Neural crest cell (in vitro differentiated cells): ENCODE measurements around the gene ATF3. TPM values are rescaled to one million over a fixed set of nuclear protein-coding genes. Genes with fewer than 3 reads are reported as not detected.

ENCODE experiments used
- DNase-seq: peaks from one replicate; pipeline ENCODE4 v3.0.0; 2021; ENCODE audit warnings: low read depth, mixed read lengths, low spot score
- H3K27ac Mint-ChIP-seq: one replicate; pipeline ENCODE4 v1.8.0; 2021; ENCODE audit warnings: mild to moderate bottlenecking, mixed read lengths; ENCODE audit not compliant: unreplicated experiment
- H3K27me3 Mint-ChIP-seq: 2 replicates; pipeline ENCODE4 v1.8.0; 2021; ENCODE audit warnings: low read depth, mild to moderate bottlenecking, mixed read lengths
- H3K36me3 Mint-ChIP-seq: 2 replicates; pipeline ENCODE4 v1.8.0; 2021; ENCODE audit warnings: low read depth, mild to moderate bottlenecking, mixed read lengths
- H3K4me1 Mint-ChIP-seq: 2 replicates; pipeline ENCODE4 v1.8.0; 2021; ENCODE audit warnings: mixed read lengths
- H3K4me3 Mint-ChIP-seq: one replicate; pipeline ENCODE4 v1.8.0; 2021; ENCODE audit warnings: mild to moderate bottlenecking, mixed read lengths
- H3K9me3 Mint-ChIP-seq: 2 replicates; pipeline ENCODE4 v1.8.0; 2021; ENCODE audit warnings: mixed read lengths
- total RNA-seq: library from RNA; stranded (reverse); gene quantifications from 2 replicates; pipeline ENCODE4 v1.2.1, GENCODE V29; 2021
- TF ChIP-seq, protein P1 (sequence below): fragments of 200-600 bp; sonication (generic); conservative IDR thresholded peaks from 2 replicates; pipeline ENCODE4 v1.5.0; 2021; ENCODE audit warnings: antibody characterized with exemption, mild to moderate bottlenecking

The ATF3 gene
- total RNA-seq, 1 donor from 2014 or later = 10.3 TPM

DNA sequence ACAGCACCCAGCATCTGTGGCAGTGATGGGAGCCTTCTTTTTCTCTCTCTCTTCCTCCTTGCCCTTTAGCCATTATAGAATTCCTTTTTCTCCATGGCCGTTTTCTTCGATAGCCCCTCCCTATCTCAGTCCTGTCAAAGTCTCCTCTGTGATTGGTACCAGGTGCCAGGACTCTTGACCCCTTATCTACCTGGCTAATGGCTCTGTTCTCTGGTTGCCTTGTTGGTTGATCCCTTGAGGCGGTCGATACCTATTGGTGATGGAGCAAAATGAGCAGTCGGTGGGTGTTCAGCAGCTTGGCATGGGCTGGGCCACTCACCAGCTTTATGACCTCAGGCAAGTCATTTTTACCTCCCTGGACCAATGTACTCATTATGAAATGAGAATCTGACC is 2.0 kb downstream of the ATF3 start:
- Mint-ChIP-seq H3K27me3 (peaks cover 47% of the 10 kb centered on the region), H3K4me1 (peaks cover 42% of the 10 kb centered on the region)

DNA sequence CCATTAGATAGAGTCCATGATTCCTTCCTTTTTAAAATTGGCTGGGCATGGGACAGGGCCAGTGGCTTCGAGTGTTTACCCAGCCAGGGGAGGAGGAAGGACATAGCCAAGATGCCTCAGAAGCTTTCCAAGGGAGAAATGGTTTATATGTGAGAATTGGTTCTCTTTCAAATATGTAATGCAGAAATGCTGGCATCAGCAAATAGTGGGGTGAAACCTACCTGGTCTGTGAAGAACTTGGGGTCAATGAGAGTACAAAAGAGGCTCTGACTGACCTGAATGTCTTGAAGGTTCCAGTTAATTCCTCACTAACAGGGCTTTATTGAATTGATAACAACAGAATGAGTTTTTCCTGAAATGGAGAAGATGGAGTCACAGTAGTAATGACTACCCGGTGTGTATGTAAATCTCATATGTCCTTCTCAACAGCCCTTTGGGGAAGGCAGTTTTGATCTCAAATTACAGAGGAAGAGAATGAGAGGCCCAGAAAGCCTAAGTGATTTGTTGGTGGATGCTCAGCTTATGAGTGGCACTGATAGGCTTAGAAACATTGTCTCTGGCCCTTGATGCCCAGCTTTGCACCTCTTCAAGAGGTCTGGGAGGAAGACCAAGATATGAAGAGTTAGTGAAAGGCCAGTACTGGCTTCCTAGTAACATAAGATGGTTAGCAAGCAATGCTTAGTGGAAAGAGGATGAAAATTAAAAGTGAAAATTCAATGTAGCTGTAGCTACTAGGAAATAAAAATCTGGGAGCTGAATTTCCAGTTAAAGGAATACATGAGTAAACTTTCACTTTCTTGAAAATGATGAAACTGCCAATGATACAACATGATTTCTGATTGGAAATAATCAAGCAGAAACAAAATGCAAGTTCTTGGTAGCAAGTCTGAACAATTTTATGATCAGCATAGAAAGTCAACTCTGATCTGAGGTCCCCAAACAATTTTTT is 2.7 kb downstream of the ATF3 start:
- Mint-ChIP-seq H3K36me3 (peaks cover 7% of the 10 kb centered on the region), H3K27me3 (peaks cover 40% of the 10 kb centered on the region), H3K4me3 (peak overlapping the region; percentile 99), H3K4me1 (peaks cover 35% of the 10 kb centered on the region), H3K9me3 (no peaks in the 10 kb centered on the region), H3K27ac (no peak overlapping the region)
- TF ChIP-seq, protein P1, sequence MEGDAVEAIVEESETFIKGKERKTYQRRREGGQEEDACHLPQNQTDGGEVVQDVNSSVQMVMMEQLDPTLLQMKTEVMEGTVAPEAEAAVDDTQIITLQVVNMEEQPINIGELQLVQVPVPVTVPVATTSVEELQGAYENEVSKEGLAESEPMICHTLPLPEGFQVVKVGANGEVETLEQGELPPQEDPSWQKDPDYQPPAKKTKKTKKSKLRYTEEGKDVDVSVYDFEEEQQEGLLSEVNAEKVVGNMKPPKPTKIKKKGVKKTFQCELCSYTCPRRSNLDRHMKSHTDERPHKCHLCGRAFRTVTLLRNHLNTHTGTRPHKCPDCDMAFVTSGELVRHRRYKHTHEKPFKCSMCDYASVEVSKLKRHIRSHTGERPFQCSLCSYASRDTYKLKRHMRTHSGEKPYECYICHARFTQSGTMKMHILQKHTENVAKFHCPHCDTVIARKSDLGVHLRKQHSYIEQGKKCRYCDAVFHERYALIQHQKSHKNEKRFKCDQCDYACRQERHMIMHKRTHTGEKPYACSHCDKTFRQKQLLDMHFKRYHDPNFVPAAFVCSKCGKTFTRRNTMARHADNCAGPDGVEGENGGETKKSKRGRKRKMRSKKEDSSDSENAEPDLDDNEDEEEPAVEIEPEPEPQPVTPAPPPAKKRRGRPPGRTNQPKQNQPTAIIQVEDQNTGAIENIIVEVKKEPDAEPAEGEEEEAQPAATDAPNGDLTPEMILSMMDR = no peak
- DNase-seq = no peak

More for the DNA sequence above, 2.0 kb downstream of the ATF3 start:
- DNase-seq = no peak
- TF ChIP-seq, protein P1 = no peak
- H3K36me3 Mint-ChIP-seq = peaks cover 4% of the 10 kb centered on the region
- H3K27ac Mint-ChIP-seq = no peak overlapping the region
- no peaks in the 10 kb centered on the region for H3K9me3 Mint-ChIP-seq
- H3K4me3 Mint-ChIP-seq = peak overlapping the region; percentile 99

DNA sequence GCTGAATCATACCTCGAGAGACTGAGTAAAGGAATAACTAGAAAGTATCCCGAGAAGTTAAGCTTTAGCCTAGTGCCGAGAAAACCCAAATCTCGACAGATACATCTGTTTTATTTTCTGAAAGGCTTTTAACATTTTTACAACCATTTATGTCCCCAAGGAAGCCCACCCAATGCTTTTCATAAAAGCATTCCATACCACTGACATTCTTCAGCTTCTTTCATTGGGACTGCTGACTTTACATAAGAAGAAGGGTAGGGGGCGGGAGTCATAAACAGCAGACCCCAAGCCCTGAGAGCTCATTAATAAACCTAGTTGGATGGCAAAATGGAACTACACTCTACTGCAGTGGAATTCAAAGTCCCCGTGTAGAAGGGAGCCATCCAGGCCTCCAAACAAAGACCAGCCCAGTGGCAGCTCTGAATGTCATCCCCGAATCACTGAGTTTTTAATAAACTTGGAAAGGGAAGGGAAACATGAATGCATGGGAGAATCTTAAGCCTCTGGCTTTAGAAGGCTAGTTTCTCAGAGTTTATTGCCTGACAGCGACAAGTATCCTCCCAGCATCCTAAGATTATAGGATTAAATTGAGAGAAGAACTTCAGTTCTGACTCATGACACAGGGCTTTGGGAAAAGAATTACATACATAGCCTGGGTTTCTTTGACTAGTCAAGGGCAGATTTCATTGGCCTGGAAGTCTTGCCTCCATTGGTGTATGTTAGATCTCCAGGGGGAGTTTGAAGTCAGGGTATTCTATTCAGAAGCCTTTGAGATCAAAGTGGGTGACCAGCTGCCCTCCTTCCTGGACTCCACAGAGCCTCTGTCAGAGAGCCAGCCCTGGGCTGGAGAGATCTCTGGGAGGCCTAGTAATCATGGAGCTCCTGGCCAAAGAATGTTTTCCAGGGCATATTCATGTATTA is 3.7 kb downstream of the ATF3 start:
- H3K27ac Mint-ChIP-seq = no peak overlapping the region
- H3K36me3 Mint-ChIP-seq = peaks cover 12% of the 10 kb centered on the region
- peak overlapping the region; percentile 29 for H3K4me3 Mint-ChIP-seq

DNA sequence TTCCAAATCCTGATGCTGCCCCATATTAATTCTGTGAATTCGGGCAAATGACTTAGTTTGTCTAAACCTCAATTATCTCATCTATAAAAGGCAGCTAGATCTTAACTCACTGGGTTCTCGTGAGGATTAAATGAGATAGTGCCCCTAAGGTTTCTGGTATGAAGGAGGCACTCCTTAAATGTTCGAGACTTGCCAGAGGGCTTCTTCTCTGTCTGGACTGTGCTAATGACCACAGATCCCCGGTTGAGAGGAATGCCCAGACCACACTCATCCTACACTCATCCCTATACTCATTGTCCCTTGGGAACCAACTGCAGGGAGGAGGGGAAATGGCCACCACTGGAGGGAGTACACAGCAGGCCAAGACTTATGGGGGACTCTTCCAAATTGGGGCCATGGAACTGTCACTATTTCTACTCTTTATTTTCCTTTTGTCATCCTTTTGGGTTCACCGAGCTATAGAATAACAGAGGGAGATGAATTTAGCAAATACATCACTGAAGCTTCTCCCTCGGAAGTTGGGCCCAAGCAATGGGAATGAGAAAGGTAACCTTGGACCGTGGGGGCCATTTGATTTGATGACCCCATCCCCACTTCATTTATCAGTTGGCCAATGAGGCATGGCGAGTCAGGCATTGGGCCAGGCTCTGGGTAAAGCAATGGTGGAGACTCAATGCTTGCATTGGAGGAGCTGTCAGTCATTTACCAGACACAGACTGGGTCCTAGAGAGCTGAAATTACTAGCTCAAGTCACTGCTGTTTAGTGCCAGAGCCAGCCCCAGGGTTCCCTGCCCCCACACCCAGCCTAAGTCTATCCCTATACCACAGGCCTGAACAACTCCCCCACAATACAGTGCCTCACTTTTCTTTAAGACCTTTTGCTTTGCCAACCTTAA is 5.1 kb downstream of the ATF3 start:
- Mint-ChIP-seq H3K27me3 (peaks cover 16% of the 10 kb centered on the region), H3K9me3 (no peaks in the 10 kb centered on the region), H3K27ac (no peak overlapping the region), H3K36me3 (peaks cover 14% of the 10 kb centered on the region), H3K4me3 (no peak overlapping the region), H3K4me1 (peaks cover 20% of the 10 kb centered on the region)
- DNase-seq = no peak
- TF ChIP-seq, protein P1 = no peak

More for the DNA sequence above, 3.7 kb downstream of the ATF3 start:
- no peak for DNase-seq
- Mint-ChIP-seq H3K9me3 (no peaks in the 10 kb centered on the region), H3K4me1 (peaks cover 28% of the 10 kb centered on the region), H3K27me3 (peaks cover 30% of the 10 kb centered on the region)
- TF ChIP-seq, protein P1 = no peak
